ENCODE measurements around the gene FAM83G.

GRCh38 chr17:18991531-18992315, 12.8 kb downstream of the FAM83G start:
- TF ChIP-seq CTCF (IDR thresholded peaks at IDR 0.05; ENCODE audit: poor library complexity) (no peak), EZH2 (IDR thresholded peaks at IDR 0.05; ENCODE audit: borderline replicate concordance) (no peak)

Measured in hepatocyte (in vitro differentiated cells).